NT2/D1 (cell line): ENCODE results near the gene SCART1.

Experiments
- SUZ12 ChIP-seq: IDR thresholded peaks from 2 replicates; pipeline ENCODE4 v1.6.1; 2011; ENCODE audit not compliant: insufficient read length, insufficient read depth; ENCODE audit errors: extremely low read depth
- YY1 ChIP-seq: IDR thresholded peaks from 2 replicates; pipeline ENCODE4 v1.6.1; 2011; ENCODE audit not compliant: insufficient read length, insufficient read depth

DNA sequence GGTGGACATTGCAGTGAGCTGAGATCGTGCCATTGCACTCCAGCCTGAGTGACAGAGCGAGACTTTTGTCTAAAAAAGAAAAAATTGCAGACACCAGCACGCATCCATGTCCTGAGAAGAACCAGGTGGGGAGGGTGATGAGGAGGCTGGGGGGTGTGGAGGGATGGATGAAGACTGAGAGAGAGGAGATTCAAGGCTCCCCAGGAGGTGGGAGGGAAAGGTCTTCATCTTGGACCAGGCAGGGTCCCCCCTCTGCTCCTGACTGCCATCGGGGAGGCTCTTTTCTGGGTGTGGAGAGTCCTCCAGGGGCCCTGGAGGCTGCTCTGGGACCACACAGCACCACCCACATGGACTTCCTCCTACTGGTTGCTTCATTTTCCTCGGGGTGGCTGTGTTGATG lies 1.5 kb downstream of the SCART1 start:
- TF ChIP-seq YY1 (no peak), SUZ12 (no peak)
